NCI-H774 (cell line): Measurements from ENCODE around the gene NCOR2.
A peak's percentile ranks its signal among the peaks of the same experiment; 100 is the strongest.

ENCODE experiments used
- DNase-seq: peaks from one replicate; lab custom pipeline; 2025; lab: John Stamatoyannopoulos, UW

NCOR2 gene

GRCh38 chr12:124525927-124526692 is 41.3 kb downstream of the NCOR2 start:
- no peak for DNase-seq

- DNase-seq, result no peak
Measured at GRCh38 chr12:124525455-124525854, 42.0 kb downstream of the NCOR2 start.

- no peak for DNase-seq
Measured at GRCh38 chr12:124524231-124524925, 43.0 kb downstream of the NCOR2 start.

GRCh38 chr12:124523071-124523470 is 44.3 kb downstream of the NCOR2 start:
- DNase-seq, result peak; percentile 40

- DNase-seq, result no peak
Measured at GRCh38 chr12:124520907-124521306, 46.5 kb downstream of the NCOR2 start.

GRCh38 chr12:124520265-124520701 is 47.1 kb downstream of the NCOR2 start:
- DNase-seq, result peak; percentile 77

GRCh38 chr12:124519746-124520145 is 47.7 kb downstream of the NCOR2 start:
- no peak for DNase-seq

- peak; percentile 98 for DNase-seq
Measured at GRCh38 chr12:124518051-124518932, 49.1 kb downstream of the NCOR2 start.
